Measurements from ENCODE around the gene CAMK2D. TPM values are rescaled to one million over a fixed set of nuclear protein-coding genes. Genes with fewer than 3 reads are reported as not detected.
A peak's percentile ranks its signal among the peaks of the same experiment; 100 is the strongest.
"Not testable (repeated sequence)": the region's sequence is repeated elsewhere in the genome, so short reads cannot be mapped to it uniquely, and the experiment has no call there.

The CAMK2D gene
- polyA plus RNA-seq (2013, experiment 1 of 2) = 4.3 TPM
- polyA plus RNA-seq (2013, experiment 2 of 2) = 4.4 TPM

- no peak within 1 kb of the TSS for H4K8ac ChIP-seq (ENCODE audit: low read depth, low read length)
- H3K56ac ChIP-seq (ENCODE audit: low read length) = peak within 1 kb of the TSS; percentile 97
- H3K79me2 ChIP-seq (ENCODE audit: control insufficient read depth, insufficient read depth, low read length) = no peaks in the 10 kb centered on the region
- peak within 1 kb of the TSS; percentile 81 for H3K18ac ChIP-seq (ENCODE audit: low read length)
- peak within 1 kb of the TSS; percentile 85 for H3K4me2 ChIP-seq (ENCODE audit: low read length)
- peak; percentile 92 for DNase-seq
- no peak within 1 kb of the TSS for H2AK5ac ChIP-seq (ENCODE audit: low read length)
- peak within 1 kb of the TSS; percentile 94 for H3K4ac ChIP-seq (ENCODE audit: low read depth, low read length)
- no CpG with 5 or more reads among the region's 50 CpGs for WGBS (ENCODE audit: extremely low coverage, insufficient coverage, low lambda C conversion rate)
- H2BK120ac ChIP-seq (ENCODE audit: low read depth, low read length) = no peak within 1 kb of the TSS
- H3K79me1 ChIP-seq (ENCODE audit: low read length) = no peaks in the 10 kb centered on the region
- H3K4me3 ChIP-seq (ENCODE audit: low read length) = peak within 1 kb of the TSS; percentile 58
- H2BK15ac ChIP-seq (replicated peaks; ENCODE audit: low read depth) = no peak within 1 kb of the TSS
- H3K36me3 ChIP-seq (ENCODE audit: control insufficient read depth, insufficient read depth, low read length) = no peaks in the 10 kb centered on the region
- no peaks in the 10 kb centered on the region for H3K4me1 ChIP-seq (ENCODE audit: control insufficient read depth, low read depth, low read length)
- H3K27me3 ChIP-seq (ENCODE audit: insufficient read depth, low read length, poor library complexity) = no peaks in the 10 kb centered on the region
- H3K27ac ChIP-seq (ENCODE audit: low read depth, low read length) = peak within 1 kb of the TSS; percentile 96
- H3K9ac ChIP-seq (ENCODE audit: low read length) = peak within 1 kb of the TSS; percentile 92
- H2BK5ac ChIP-seq (ENCODE audit: low read length) = peak within 1 kb of the TSS; percentile 91
- H3K23ac ChIP-seq (ENCODE audit: low read length) = no peak within 1 kb of the TSS
- no peak within 1 kb of the TSS for H4K5ac ChIP-seq (ENCODE audit: low read length)
Measured at GRCh38 chr4:113761620-113762185, at the start of gene CAMK2D. Gene CAMK2D, minus strand, starts transcription at chr4:113761738. Its CDS starts 670 bp downstream, at chr4:113761068.

DNA sequence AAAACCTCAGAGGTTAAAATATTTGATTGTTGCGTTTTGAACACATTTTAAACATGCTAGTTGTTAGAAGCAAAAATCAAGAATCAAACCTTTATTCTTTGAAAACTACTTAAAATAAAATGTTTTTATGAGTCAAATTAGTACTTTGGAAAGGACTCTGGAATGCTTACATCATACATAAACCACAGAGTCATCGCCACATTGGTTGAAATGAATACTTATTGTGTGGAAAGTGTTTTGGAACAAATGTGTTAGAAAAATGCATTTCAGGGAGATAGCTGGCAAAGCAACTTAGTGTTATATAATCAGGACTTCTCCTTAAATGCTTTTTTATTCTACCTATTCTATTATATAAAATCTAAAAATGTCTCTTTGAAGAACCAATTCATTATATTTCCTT lies 49.4 kb upstream of the CAMK2D start:
- no peak overlapping the region for H3K4me2 ChIP-seq (ENCODE audit: low read length)
- H3K27me3 ChIP-seq (ENCODE audit: insufficient read depth, low read length, poor library complexity) = no peaks in the 10 kb centered on the region
- H2AK5ac ChIP-seq (ENCODE audit: low read length) = no peak overlapping the region
- WGBS (ENCODE audit: extremely low coverage, insufficient coverage, low lambda C conversion rate) = no CpG with 5 or more reads among the region's 2 CpGs
- no peak overlapping the region for H4K5ac ChIP-seq (ENCODE audit: low read length)
- H3K56ac ChIP-seq (ENCODE audit: low read length) = no peak overlapping the region
- no peak overlapping the region for H2BK5ac ChIP-seq (ENCODE audit: low read length)
- no peaks in the 10 kb centered on the region for H3K79me1 ChIP-seq (ENCODE audit: low read length)
- no peak for DNase-seq
- H3K4me1 ChIP-seq (ENCODE audit: control insufficient read depth, low read depth, low read length) = no peaks in the 10 kb centered on the region
- no peak overlapping the region for H3K18ac ChIP-seq (ENCODE audit: low read length)
- H2BK120ac ChIP-seq (ENCODE audit: low read depth, low read length) = no peak overlapping the region
- no peak overlapping the region for H3K27ac ChIP-seq (ENCODE audit: low read depth, low read length)
- H2BK15ac ChIP-seq (replicated peaks; ENCODE audit: low read depth) = no peak overlapping the region
- H3K9ac ChIP-seq (ENCODE audit: low read length) = no peak overlapping the region
- no peak overlapping the region for H3K4ac ChIP-seq (ENCODE audit: low read depth, low read length)
- H4K8ac ChIP-seq (ENCODE audit: low read depth, low read length) = no peak overlapping the region
- no peaks in the 10 kb centered on the region for H3K79me2 ChIP-seq (ENCODE audit: control insufficient read depth, insufficient read depth, low read length)
- H3K4me3 ChIP-seq (ENCODE audit: low read length) = no peak overlapping the region
- no peak overlapping the region for H3K23ac ChIP-seq (ENCODE audit: low read length)
- H3K36me3 ChIP-seq (ENCODE audit: control insufficient read depth, insufficient read depth, low read length) = no peaks in the 10 kb centered on the region

- H3K79me1 ChIP-seq (ENCODE audit: low read length) = no peaks in the 10 kb centered on the region
- no peak overlapping the region for H3K56ac ChIP-seq (ENCODE audit: low read length)
- no peak for DNase-seq
- no peak overlapping the region for H3K9ac ChIP-seq (ENCODE audit: low read length)
- no peaks in the 10 kb centered on the region for H3K4me1 ChIP-seq (ENCODE audit: control insufficient read depth, low read depth, low read length)
- H2BK5ac ChIP-seq (ENCODE audit: low read length) = no peak overlapping the region
- H2BK15ac ChIP-seq (replicated peaks; ENCODE audit: low read depth) = no peak overlapping the region
- no peak overlapping the region for H2AK5ac ChIP-seq (ENCODE audit: low read length)
- no peak overlapping the region for H3K18ac ChIP-seq (ENCODE audit: low read length)
- H3K27ac ChIP-seq (ENCODE audit: low read depth, low read length) = no peak overlapping the region
- H3K23ac ChIP-seq (ENCODE audit: low read length) = no peak overlapping the region
- WGBS (ENCODE audit: extremely low coverage, insufficient coverage, low lambda C conversion rate) = no CpG with 5 or more reads among the region's 5 CpGs
- no peak overlapping the region for H3K4me3 ChIP-seq (ENCODE audit: low read length)
- no peak overlapping the region for H2BK120ac ChIP-seq (ENCODE audit: low read depth, low read length)
- H4K8ac ChIP-seq (ENCODE audit: low read depth, low read length) = no peak overlapping the region
- no peak overlapping the region for H3K4me2 ChIP-seq (ENCODE audit: low read length)
- no peaks in the 10 kb centered on the region for H3K27me3 ChIP-seq (ENCODE audit: insufficient read depth, low read length, poor library complexity)
- no peak overlapping the region for H4K5ac ChIP-seq (ENCODE audit: low read length)
- no peaks in the 10 kb centered on the region for H3K36me3 ChIP-seq (ENCODE audit: control insufficient read depth, insufficient read depth, low read length)
- H3K4ac ChIP-seq (ENCODE audit: low read depth, low read length) = no peak overlapping the region
- no peaks in the 10 kb centered on the region for H3K79me2 ChIP-seq (ENCODE audit: control insufficient read depth, insufficient read depth, low read length)
Measured at GRCh38 chr4:113809311-113809710, 47.8 kb upstream of the CAMK2D start.

GRCh38 chr4:113806850-113807249 lies 45.3 kb upstream of the CAMK2D start:
- Histone ChIP-seq H3K56ac (ENCODE audit: low read length) (no peak overlapping the region), H2BK5ac (ENCODE audit: low read length) (no peak overlapping the region), H3K4me2 (ENCODE audit: low read length) (no peak overlapping the region), H3K18ac (ENCODE audit: low read length) (no peak overlapping the region), H3K4me1 (ENCODE audit: control insufficient read depth, low read depth, low read length) (no peaks in the 10 kb centered on the region), H3K27ac (ENCODE audit: low read depth, low read length) (no peak overlapping the region), H2AK5ac (ENCODE audit: low read length) (no peak overlapping the region), H3K79me2 (ENCODE audit: control insufficient read depth, insufficient read depth, low read length) (no peaks in the 10 kb centered on the region), H3K4me3 (ENCODE audit: low read length) (no peak overlapping the region), H2BK120ac (ENCODE audit: low read depth, low read length) (no peak overlapping the region), H4K5ac (ENCODE audit: low read length) (no peak overlapping the region), H3K23ac (ENCODE audit: low read length) (no peak overlapping the region), H2BK15ac (replicated peaks; ENCODE audit: low read depth) (no peak overlapping the region), H3K9ac (ENCODE audit: low read length) (no peak overlapping the region), H4K8ac (ENCODE audit: low read depth, low read length) (no peak overlapping the region), H3K79me1 (ENCODE audit: low read length) (no peaks in the 10 kb centered on the region), H3K27me3 (ENCODE audit: insufficient read depth, low read length, poor library complexity) (no peaks in the 10 kb centered on the region), H3K4ac (ENCODE audit: low read depth, low read length) (no peak overlapping the region), H3K36me3 (ENCODE audit: control insufficient read depth, insufficient read depth, low read length) (no peaks in the 10 kb centered on the region)
- DNase-seq = no peak

GRCh38 chr4:113801882-113802281 lies 40.3 kb upstream of the CAMK2D start:
- no peak overlapping the region for H3K4me3 ChIP-seq (ENCODE audit: low read length)
- no peak overlapping the region for H2BK5ac ChIP-seq (ENCODE audit: low read length)
- no peak overlapping the region for H4K5ac ChIP-seq (ENCODE audit: low read length)
- H3K79me1 ChIP-seq (ENCODE audit: low read length) = no peaks in the 10 kb centered on the region
- no peak overlapping the region for H3K9ac ChIP-seq (ENCODE audit: low read length)
- no peak overlapping the region for H2BK15ac ChIP-seq (replicated peaks; ENCODE audit: low read depth)
- no peak overlapping the region for H3K56ac ChIP-seq (ENCODE audit: low read length)
- DNase-seq = no peak
- H2AK5ac ChIP-seq (ENCODE audit: low read length) = no peak overlapping the region
- no peaks in the 10 kb centered on the region for H3K4me1 ChIP-seq (ENCODE audit: control insufficient read depth, low read depth, low read length)
- no peak overlapping the region for H4K8ac ChIP-seq (ENCODE audit: low read depth, low read length)
- no peak overlapping the region for H3K4ac ChIP-seq (ENCODE audit: low read depth, low read length)
- no peak overlapping the region for H2BK120ac ChIP-seq (ENCODE audit: low read depth, low read length)
- H3K23ac ChIP-seq (ENCODE audit: low read length) = no peak overlapping the region
- no peak overlapping the region for H3K27ac ChIP-seq (ENCODE audit: low read depth, low read length)
- H3K18ac ChIP-seq (ENCODE audit: low read length) = no peak overlapping the region
- no peaks in the 10 kb centered on the region for H3K79me2 ChIP-seq (ENCODE audit: control insufficient read depth, insufficient read depth, low read length)
- H3K4me2 ChIP-seq (ENCODE audit: low read length) = no peak overlapping the region
- no peaks in the 10 kb centered on the region for H3K36me3 ChIP-seq (ENCODE audit: control insufficient read depth, insufficient read depth, low read length)
- H3K27me3 ChIP-seq (ENCODE audit: insufficient read depth, low read length, poor library complexity) = no peaks in the 10 kb centered on the region

- WGBS (ENCODE audit: extremely low coverage, insufficient coverage, low lambda C conversion rate) = no CpG with 5 or more reads among the region's 24 CpGs
- H3K4me2 ChIP-seq (ENCODE audit: low read length); H4K8ac ChIP-seq (ENCODE audit: low read depth, low read length): not testable (repeated sequence)
Measured at GRCh38 chr4:113796381-113796780, 34.8 kb upstream of the CAMK2D start.

More at GRCh38 chr4:113796381-113796780, 34.8 kb upstream of the CAMK2D start:
- H3K27ac ChIP-seq (ENCODE audit: low read depth, low read length); H3K79me2 ChIP-seq (ENCODE audit: control insufficient read depth, insufficient read depth, low read length); H3K56ac ChIP-seq (ENCODE audit: low read length); H2AK5ac ChIP-seq (ENCODE audit: low read length); H3K18ac ChIP-seq (ENCODE audit: low read length); H4K5ac ChIP-seq (ENCODE audit: low read length); H2BK5ac ChIP-seq (ENCODE audit: low read length); H3K4ac ChIP-seq (ENCODE audit: low read depth, low read length); H3K23ac ChIP-seq (ENCODE audit: low read length); DNase-seq; H3K4me3 ChIP-seq (ENCODE audit: low read length); H3K9ac ChIP-seq (ENCODE audit: low read length); H3K79me1 ChIP-seq (ENCODE audit: low read length); H2BK15ac ChIP-seq (replicated peaks; ENCODE audit: low read depth); H3K27me3 ChIP-seq (ENCODE audit: insufficient read depth, low read length, poor library complexity); H3K36me3 ChIP-seq (ENCODE audit: control insufficient read depth, insufficient read depth, low read length); H2BK120ac ChIP-seq (ENCODE audit: low read depth, low read length); H3K4me1 ChIP-seq (ENCODE audit: control insufficient read depth, low read depth, low read length): not testable (repeated sequence)

Data from mesendoderm (in vitro differentiated cells).